OCI-LY1 (cell line): ENCODE results near the gene HIC1.
"Not testable (repeated sequence)": the region's sequence is repeated elsewhere in the genome, so short reads cannot be mapped to it uniquely, and the experiment has no call there.

ENCODE experiments used
- H2AFZ ChIP-seq: fragments of 200-600 bp; sonication (generic), shearing (Covaris generic); 2 replicates; pipeline ENCODE4 v1.6.0; 2014; ENCODE audit warnings: antibody characterized with exemption, mild to moderate bottlenecking, low read length
- H3F3A ChIP-seq: fragments of 200-600 bp; sonication (generic), shearing (Covaris generic); 2 replicates; pipeline ENCODE4 v1.6.0; 2014; ENCODE audit warnings: mild to moderate bottlenecking, antibody characterized with exemption, low read length, moderate library complexity; ENCODE audit not compliant: insufficient read depth
- H3K27ac ChIP-seq: fragments of 200-600 bp; sonication (generic); 2 replicates; pipeline ENCODE4 v1.5.1; 2014; ENCODE audit warnings: low read length, mixed run types, mild to moderate bottlenecking, low read depth; ENCODE audit not compliant: poor library complexity, severe bottlenecking
- H3K27me3 ChIP-seq: fragments of 200-600 bp; sonication (generic); 2 replicates; pipeline ENCODE4 v1.6.0; 2014; ENCODE audit warnings: antibody characterized with exemption, mild to moderate bottlenecking, low read length, moderate library complexity; ENCODE audit not compliant: insufficient read depth
- H3K36me3 ChIP-seq: fragments of 200-600 bp; sonication (generic); 2 replicates; pipeline ENCODE4 v1.6.1; 2014; ENCODE audit warnings: mild to moderate bottlenecking, antibody characterized with exemption, low read length, moderate library complexity, mixed read lengths; ENCODE audit not compliant: insufficient read depth
- H3K4me1 ChIP-seq: fragments of 200-600 bp; sonication (generic); 2 replicates; pipeline ENCODE4 v1.5.1; 2014; ENCODE audit warnings: mild to moderate bottlenecking, low read length, moderate library complexity; ENCODE audit not compliant: insufficient read depth, severe bottlenecking
- H3K4me2 ChIP-seq: fragments of 200-600 bp; sonication (generic), shearing (Covaris generic); 2 replicates; pipeline ENCODE4 v1.6.1; 2014; ENCODE audit warnings: low read length
- H3K4me3 ChIP-seq: fragments of 200-600 bp; sonication (generic); 2 replicates; pipeline ENCODE4 v1.5.1; 2014; ENCODE audit warnings: low read length, low read depth, mild to moderate bottlenecking, mixed read lengths; ENCODE audit not compliant: poor library complexity, severe bottlenecking
- H3K79me2 ChIP-seq: fragments of 200-600 bp; shearing (Covaris generic); 2 replicates; pipeline ENCODE4 v1.6.1; 2016; ENCODE audit warnings: mixed run types, low read length, mixed read lengths; ENCODE audit not compliant: insufficient read depth
- H3K9ac ChIP-seq: fragments of 200-600 bp; sonication (generic), shearing (Covaris generic); 2 replicates; pipeline ENCODE4 v1.6.1; 2014; ENCODE audit warnings: mild to moderate bottlenecking, low read length, mixed read lengths
- H3K9me2 ChIP-seq: fragments of 200-600 bp; sonication (generic), shearing (Covaris generic); 2 replicates; pipeline ENCODE4 v1.6.1; 2014; ENCODE audit warnings: low read depth, mild to moderate bottlenecking, low read length, mixed read lengths
- H3K9me3 ChIP-seq: fragments of 200-600 bp; shearing (Covaris generic); 2 replicates; pipeline ENCODE4 v1.6.1; 2014; ENCODE audit warnings: low read length, mixed read lengths
- H4K20me1 ChIP-seq: fragments of 200-600 bp; sonication (generic), shearing (Covaris generic); 2 replicates; pipeline ENCODE4 v1.6.0; 2016; ENCODE audit warnings: mild to moderate bottlenecking, low read length; ENCODE audit not compliant: insufficient read depth
- EZH2 ChIP-seq: fragments of 200-600 bp; sonication (generic), shearing (Covaris generic); IDR thresholded peaks from 2 replicates; pipeline ENCODE4 v1.8.0; 2017; ENCODE audit warnings: borderline replicate concordance, mixed run types, mild to moderate bottlenecking, antibody characterized with exemption, low read length, moderate library complexity, mixed read lengths
- TF ChIP-seq, protein P1 (sequence below): fragments of 200-600 bp; sonication (generic), shearing (Covaris generic); IDR thresholded peaks from 2 replicates; pipeline ENCODE4 v1.5.1; 2017; ENCODE audit warnings: mild to moderate bottlenecking, antibody characterized with exemption, low read length, moderate library complexity, mixed read lengths

The HIC1 gene

DNA sequence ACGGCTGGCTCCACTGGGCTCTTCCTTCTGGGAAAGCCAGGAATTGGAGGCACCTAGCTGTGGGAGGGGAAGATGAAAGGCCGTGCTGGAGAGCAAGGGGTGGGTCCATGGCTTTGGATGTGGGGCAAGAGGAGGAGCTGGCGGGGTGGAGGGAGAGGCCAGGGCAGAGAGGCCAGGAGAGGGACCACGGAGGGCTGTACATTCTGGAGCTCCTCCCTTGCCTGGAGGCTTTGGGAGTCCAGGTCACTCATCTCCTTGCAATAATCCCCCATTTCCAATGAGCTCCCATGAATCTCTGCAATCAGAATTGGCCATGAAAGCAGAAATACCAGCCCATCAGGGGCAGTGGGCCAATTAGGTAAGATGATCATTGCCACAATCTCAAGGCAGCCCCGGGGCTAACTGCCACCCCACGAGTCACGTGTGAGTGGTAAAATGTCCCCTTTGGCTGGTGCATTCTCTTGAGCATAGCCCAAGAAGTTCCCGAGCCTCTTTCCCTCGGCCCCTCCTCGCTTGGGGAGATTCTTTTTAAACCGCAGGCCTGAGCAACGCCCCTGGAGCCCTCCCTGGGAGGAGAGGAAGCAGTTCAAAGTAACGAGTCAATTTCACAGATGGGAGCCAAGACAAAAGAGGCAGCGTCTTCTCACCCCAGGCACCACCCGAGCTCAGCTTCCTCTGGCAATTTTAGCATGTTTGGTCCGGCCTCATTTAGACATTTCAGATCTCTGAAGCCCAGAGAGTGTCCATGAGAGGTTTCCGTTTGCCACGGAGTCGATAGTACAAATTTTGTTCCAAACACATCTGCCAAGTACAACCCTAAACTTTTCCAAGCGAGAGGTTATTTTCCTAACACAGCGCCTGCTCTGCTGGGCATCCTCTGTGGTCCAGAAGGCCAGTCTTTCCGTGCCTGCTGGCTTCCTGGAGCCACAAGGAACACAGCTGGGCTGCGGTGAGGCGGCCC lies 43.2 kb upstream of the HIC1 start:
- H3K27ac ChIP-seq, result no peak overlapping the region
- no peaks in the 10 kb centered on the region for H4K20me1 ChIP-seq
- no peak overlapping the region for H2AFZ ChIP-seq
- H3K9me3 ChIP-seq, result no peaks in the 10 kb centered on the region
- H3K27me3 ChIP-seq, result peaks cover 29% of the 10 kb centered on the region; the same call in 1 of the 2 replicates
- no peak overlapping the region for H3K4me2 ChIP-seq
- H3K4me3 ChIP-seq, result no peak overlapping the region
- no peaks in the 10 kb centered on the region for H3F3A ChIP-seq
- TF ChIP-seq, protein P1, sequence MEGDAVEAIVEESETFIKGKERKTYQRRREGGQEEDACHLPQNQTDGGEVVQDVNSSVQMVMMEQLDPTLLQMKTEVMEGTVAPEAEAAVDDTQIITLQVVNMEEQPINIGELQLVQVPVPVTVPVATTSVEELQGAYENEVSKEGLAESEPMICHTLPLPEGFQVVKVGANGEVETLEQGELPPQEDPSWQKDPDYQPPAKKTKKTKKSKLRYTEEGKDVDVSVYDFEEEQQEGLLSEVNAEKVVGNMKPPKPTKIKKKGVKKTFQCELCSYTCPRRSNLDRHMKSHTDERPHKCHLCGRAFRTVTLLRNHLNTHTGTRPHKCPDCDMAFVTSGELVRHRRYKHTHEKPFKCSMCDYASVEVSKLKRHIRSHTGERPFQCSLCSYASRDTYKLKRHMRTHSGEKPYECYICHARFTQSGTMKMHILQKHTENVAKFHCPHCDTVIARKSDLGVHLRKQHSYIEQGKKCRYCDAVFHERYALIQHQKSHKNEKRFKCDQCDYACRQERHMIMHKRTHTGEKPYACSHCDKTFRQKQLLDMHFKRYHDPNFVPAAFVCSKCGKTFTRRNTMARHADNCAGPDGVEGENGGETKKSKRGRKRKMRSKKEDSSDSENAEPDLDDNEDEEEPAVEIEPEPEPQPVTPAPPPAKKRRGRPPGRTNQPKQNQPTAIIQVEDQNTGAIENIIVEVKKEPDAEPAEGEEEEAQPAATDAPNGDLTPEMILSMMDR, result no peak
- TF ChIP-seq EZH2, result no peak
- H3K79me2 ChIP-seq, result no peaks in the 10 kb centered on the region
- H3K9ac ChIP-seq, result no peak overlapping the region
- no peaks in the 10 kb centered on the region for H3K9me2 ChIP-seq
- no peaks in the 10 kb centered on the region for H3K4me1 ChIP-seq
- no peaks in the 10 kb centered on the region; the same call in 1 of the 2 replicates for H3K36me3 ChIP-seq

- Histone ChIP-seq H2AFZ (no peak overlapping the region), H3K36me3 (no peaks in the 10 kb centered on the region; the same call in 1 of the 2 replicates), H3K9me3 (no peaks in the 10 kb centered on the region), H3K27me3 (peaks cover 29% of the 10 kb centered on the region; the same call in 1 of the 2 replicates), H3F3A (no peaks in the 10 kb centered on the region), H3K4me3 (no peak overlapping the region), H3K9ac (no peak overlapping the region), H3K4me1 (peaks cover 2% of the 10 kb centered on the region), H3K27ac (no peak overlapping the region), H3K79me2 (no peaks in the 10 kb centered on the region), H3K4me2 (no peak overlapping the region), H4K20me1 (no peaks in the 10 kb centered on the region), H3K9me2 (no peaks in the 10 kb centered on the region)
- TF ChIP-seq EZH2, result no peak
- TF ChIP-seq, protein P1, result no peak
Measured at GRCh38 chr17:2012499-2012898, 42.4 kb upstream of the HIC1 start.

DNA sequence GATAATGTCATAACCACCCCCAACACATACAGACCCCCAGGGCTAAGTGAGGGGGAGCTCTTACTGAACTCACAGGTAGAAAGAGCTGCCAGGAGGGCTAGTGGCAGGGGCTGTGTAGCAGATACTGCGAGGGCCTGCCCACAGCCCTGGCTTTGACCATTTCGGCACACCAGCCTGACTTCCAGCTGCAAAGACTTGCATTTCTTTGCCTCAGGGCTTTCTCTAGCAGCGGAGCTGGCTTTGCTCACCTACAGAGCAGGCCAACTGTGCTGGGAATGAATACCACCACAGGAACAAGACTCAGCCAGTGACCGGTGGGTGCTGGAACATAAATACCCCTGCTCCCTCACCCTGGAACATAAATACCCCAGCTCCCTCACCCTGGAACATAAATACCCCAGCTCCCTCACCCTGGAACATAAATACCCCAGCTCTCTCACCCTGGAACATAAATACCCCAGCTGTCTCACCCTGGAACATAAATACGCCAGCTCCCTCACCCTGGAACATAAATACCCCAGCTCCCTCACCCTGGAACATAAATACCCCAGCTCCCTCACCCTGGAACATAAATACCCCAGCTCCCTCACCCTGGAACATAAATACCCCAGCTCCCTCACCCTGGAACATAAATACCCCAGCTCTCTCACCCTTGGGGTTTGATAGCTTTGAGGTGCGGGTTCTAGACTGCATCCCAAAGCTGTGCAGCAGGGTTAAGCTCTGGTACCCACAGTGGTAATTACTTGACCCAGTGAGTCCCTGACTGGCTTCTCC lies 41.5 kb upstream of the HIC1 start:
- H3F3A ChIP-seq, H3K4me1 ChIP-seq, H3K4me3 ChIP-seq, H4K20me1 ChIP-seq, H3K9me3 ChIP-seq, H3K9ac ChIP-seq, H3K79me2 ChIP-seq, H2AFZ ChIP-seq, H3K36me3 ChIP-seq, H3K4me2 ChIP-seq, H3K27ac ChIP-seq, H3K9me2 ChIP-seq: not testable (repeated sequence)
- H3K27me3 ChIP-seq, result peaks cover 35% of the 10 kb centered on the region
